PC-9 (cell line): ENCODE measurements around the gene PRAMEF10. TPM values are rescaled to one million over a fixed set of nuclear protein-coding genes. Genes with fewer than 3 reads are reported as not detected.
"Not testable (repeated sequence)": the region's sequence is repeated elsewhere in the genome, so short reads cannot be mapped to it uniquely, and the experiment has no call there.

Source experiments
- BruUV-seq: library from RNA; stranded (reverse); fragments of 400-500 nt; replicated peaks from 2 replicates; lab custom pipeline; 2021; lab: Mats Ljungman, UMichigan
- CTCF ChIA-PET: fragments of 300-600 bp; sonication (Branson Sonifier 250); formaldehyde crosslinking; loops from one replicate; lab custom pipeline; 2022; ENCODE audit warnings: antibody characterized with exemption; lab: Charles Lee
- POLR2A ChIA-PET: fragments of 300-600 bp; sonication (Branson Sonifier 250); formaldehyde crosslinking; loops from one replicate; lab custom pipeline; 2022; ENCODE audit warnings: antibody characterized with exemption; ENCODE audit not compliant: unreplicated experiment; lab: Charles Lee
- DNase-seq, 2 experiments: peaks; one replicate each; pipeline versions ENCODE4 v3.0.0 to v3.0.0-alpha.2; 2015 to 2022; ENCODE audit warnings: mixed read lengths in 1 of 2
- H2AFZ ChIP-seq: fragments of 200-600 bp; sonication (generic); 2 replicates; pipeline ENCODE4 v1.8.1; 2017; ENCODE audit warnings: antibody characterized with exemption
- H3F3A ChIP-seq: fragments of 200-600 bp; sonication (generic); 2 replicates; pipeline ENCODE4 v1.8.1; 2017; ENCODE audit warnings: antibody characterized with exemption, mild to moderate bottlenecking, low read depth; ENCODE audit not compliant: insufficient read depth
- H3K27ac ChIP-seq: fragments of 200-600 bp; sonication (generic); 2 replicates; pipeline ENCODE4 v1.6.1; 2016; ENCODE audit warnings: mixed run types
- H3K27me3 ChIP-seq: fragments of 200-600 bp; sonication (generic); 2 replicates; pipeline ENCODE4 v1.6.1; 2016; ENCODE audit warnings: low read depth, mixed run types; ENCODE audit not compliant: insufficient read depth
- H3K36me3 ChIP-seq: fragments of 200-600 bp; sonication (generic); 2 replicates; pipeline ENCODE4 v1.6.1; 2016; ENCODE audit warnings: low read depth, mixed run types
- H3K4me1 ChIP-seq: fragments of 200-600 bp; sonication (generic); replicated peaks from 2 replicates; pipeline ENCODE4 v1.6.1; 2016; ENCODE audit warnings: mixed run types; ENCODE audit not compliant: insufficient read depth
- H3K4me2 ChIP-seq: fragments of 200-600 bp; sonication (generic); 2 replicates; pipeline ENCODE4 v1.6.1; 2017; ENCODE audit warnings: mixed run types
- H3K4me3 ChIP-seq: fragments of 200-600 bp; sonication (generic); 2 replicates; pipeline ENCODE4 v1.6.1; 2016; ENCODE audit warnings: mixed run types
- H3K79me2 ChIP-seq: fragments of 200-600 bp; sonication (generic); 2 replicates; pipeline ENCODE4 v1.6.1; 2017; ENCODE audit warnings: low read depth, mixed run types
- H3K9me2 ChIP-seq: fragments of 200-600 bp; sonication (generic); 2 replicates; pipeline ENCODE4 v1.8.1; 2017; ENCODE audit warnings: mild to moderate bottlenecking; ENCODE audit not compliant: insufficient read depth
- H3K9me3 ChIP-seq: fragments of 200-600 bp; sonication (generic); 2 replicates; pipeline ENCODE4 v1.8.1; 2016; ENCODE audit warnings: low read depth; ENCODE audit not compliant: insufficient read depth
- H4K20me1 ChIP-seq: fragments of 200-600 bp; sonication (generic); 2 replicates; pipeline ENCODE4 v1.8.1; 2017; ENCODE audit not compliant: insufficient read depth
- EZH2 ChIP-seq: fragments of 200-600 bp; sonication (generic); IDR thresholded peaks from 2 replicates; pipeline ENCODE4 v1.8.0; 2017; ENCODE audit warnings: antibody characterized with exemption, low read depth
- intact Hi-C: fragments of 100-400 bp; cut with micrococcal nuclease; formaldehyde crosslinking; loops from one replicate; pipeline ENCODE4 v1.10.0; 2022; ENCODE audit not compliant: unreplicated experiment
- total RNA-seq: library from RNA; stranded (reverse); gene quantifications from 2 replicates; pipeline ENCODE4 v1.2.3, GENCODE V29; 2021
- TF ChIP-seq, protein P1 (sequence below): fragments of 200-600 bp; sonication (generic); conservative IDR thresholded peaks from 2 replicates; pipeline ENCODE4 v1.6.1; 2017; ENCODE audit warnings: mixed run types, antibody characterized with exemption, mild to moderate bottlenecking, moderate library complexity

Gene PRAMEF10
- total RNA-seq, 1 experiment from 2014 or later = not detected

DNA sequence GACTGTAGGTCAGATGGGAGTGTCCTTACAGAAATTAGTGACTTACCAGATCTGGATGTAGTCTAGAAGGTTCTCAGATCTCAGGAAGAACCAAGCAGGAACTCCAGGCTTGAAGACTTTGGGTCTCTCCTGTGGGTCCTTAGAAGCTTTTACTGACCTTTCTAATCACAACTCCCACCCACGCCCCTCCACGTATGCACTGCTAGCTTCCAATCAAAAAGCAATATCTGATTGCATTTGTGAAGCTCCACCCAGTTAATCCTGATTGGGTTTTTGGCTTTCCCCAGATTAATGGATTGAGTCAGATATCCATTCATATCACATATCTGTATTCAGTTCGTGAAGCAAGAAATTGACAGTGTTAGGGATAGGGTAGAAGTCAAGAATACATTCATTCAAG, 12.0 kb downstream of the PRAMEF10 start, which contains the start of gene PRAMEF4:
Gene PRAMEF4, minus strand, starts transcription at position 101 of the 400 bp plus-strand sequence. CDS start 2,807 bp downstream, outside the sequence.
- CTCF ChIA-PET, H3K27ac ChIP-seq, POLR2A ChIA-PET: not testable (repeated sequence)

DNA sequence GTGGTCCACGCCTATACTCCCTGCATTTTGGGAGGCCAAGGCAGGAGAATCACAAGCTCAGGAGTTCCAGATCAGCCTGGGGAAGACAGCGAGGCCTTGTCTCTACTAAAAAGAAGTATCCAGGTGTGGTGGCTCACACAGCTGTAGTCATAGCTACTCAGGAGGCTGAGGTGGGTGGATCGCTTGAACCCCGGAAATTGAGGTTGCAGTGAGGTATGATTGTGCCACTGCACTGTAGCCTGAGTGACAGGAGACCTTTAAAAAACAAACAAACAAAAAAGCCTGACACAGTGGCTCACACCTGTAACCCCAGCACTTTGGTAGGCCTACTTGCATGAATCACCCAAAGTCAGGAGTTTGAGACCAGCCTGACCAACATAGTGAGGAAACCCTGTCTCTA, 19.6 kb downstream of the PRAMEF10 start:
- H3K4me2 ChIP-seq, H3K4me3 ChIP-seq, DNase-seq, POLR2A ChIA-PET, H3K27me3 ChIP-seq, H3K9me2 ChIP-seq, H4K20me1 ChIP-seq, CTCF ChIA-PET, H3K79me2 ChIP-seq, H3K9me3 ChIP-seq, BruUV-seq, H3K36me3 ChIP-seq, H3F3A ChIP-seq, intact Hi-C loops, H2AFZ ChIP-seq, H3K27ac ChIP-seq, H3K4me1 ChIP-seq: not testable (repeated sequence)

More for the DNA sequence above, 12.0 kb downstream of the PRAMEF10 start, which contains the start of gene PRAMEF4:
- H3K9me3 ChIP-seq, H3K9me2 ChIP-seq, H3F3A ChIP-seq, DNase-seq, H4K20me1 ChIP-seq, intact Hi-C loops, H3K36me3 ChIP-seq, H3K4me2 ChIP-seq, H3K27me3 ChIP-seq, H3K4me3 ChIP-seq, H3K79me2 ChIP-seq, BruUV-seq, H3K4me1 ChIP-seq, H2AFZ ChIP-seq: not testable (repeated sequence)

DNA sequence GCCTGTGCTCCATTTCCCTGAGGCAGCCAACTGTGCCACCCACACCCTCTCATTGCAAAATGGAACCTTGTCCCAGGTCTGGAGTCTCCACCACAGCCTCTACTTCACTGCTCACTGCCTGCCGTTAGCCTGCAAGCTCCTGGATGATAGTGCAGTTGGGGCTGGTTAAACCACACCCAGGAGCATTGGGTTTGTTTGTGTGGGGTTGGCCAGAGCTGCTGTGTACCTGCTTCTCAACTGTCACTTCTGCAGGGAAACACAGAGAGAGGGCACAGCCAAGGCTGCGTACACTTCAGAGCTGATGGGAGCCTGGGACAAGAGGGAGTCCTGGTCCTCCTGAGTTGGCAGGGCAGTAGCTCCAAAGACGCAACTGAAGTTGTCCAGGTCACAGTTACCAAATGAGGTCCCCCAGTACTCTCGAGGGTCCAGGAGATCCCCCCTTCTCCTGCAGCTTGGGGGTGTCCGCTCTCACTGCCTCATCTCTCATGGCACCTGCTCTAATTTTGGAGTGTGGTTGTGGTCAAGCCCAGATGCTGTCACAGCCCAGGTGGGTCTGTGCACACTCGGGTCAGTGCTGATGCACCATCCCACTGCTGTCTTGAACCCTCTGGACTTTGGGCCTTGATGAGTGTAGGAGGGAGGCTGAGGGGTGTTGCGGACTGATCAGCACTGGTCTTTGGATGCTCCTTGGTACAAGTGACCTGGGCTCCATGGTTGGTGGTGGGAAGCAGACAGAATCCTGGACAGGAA, 34.8 kb downstream of the PRAMEF10 start:
- H3K4me1 ChIP-seq, H3K27me3 ChIP-seq, H3K9me3 ChIP-seq, H3K9me2 ChIP-seq, CTCF ChIA-PET, H3K4me2 ChIP-seq, H3K36me3 ChIP-seq, H4K20me1 ChIP-seq, POLR2A ChIA-PET, intact Hi-C loops, H3K79me2 ChIP-seq, H2AFZ ChIP-seq, DNase-seq, H3K27ac ChIP-seq, H3K4me3 ChIP-seq, BruUV-seq, H3F3A ChIP-seq: not testable (repeated sequence)

DNA sequence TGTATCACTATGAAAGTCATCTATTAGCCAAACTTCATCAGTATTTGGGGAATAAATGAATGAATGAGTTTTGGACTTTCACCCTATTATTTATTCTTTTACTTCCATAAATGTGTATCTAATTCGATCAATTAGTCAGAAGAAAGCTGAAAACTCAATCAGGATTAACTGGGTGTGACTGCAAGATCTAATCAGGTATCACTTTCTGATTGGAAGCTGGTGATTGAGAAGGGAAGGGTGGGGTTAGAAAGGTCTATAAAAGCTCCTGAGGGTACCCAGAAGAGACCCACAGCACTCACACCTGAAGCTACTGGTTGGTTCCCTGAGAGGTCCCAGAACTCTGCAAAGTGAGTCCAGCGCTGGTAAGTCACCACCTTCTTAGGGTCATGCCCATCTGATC, 41.3 kb downstream of the PRAMEF10 start, which contains the start of gene PRAMEF2:
Gene PRAMEF2, plus strand, starts transcription at position 301 of the 400 bp plus-strand sequence. CDS start 1,924 bp downstream, outside the sequence.
- H3K27me3 ChIP-seq, H3K9me3 ChIP-seq, intact Hi-C loops, DNase-seq, H3F3A ChIP-seq, H3K4me1 ChIP-seq, H3K36me3 ChIP-seq, H4K20me1 ChIP-seq, H3K79me2 ChIP-seq, BruUV-seq, POLR2A ChIA-PET, H3K4me2 ChIP-seq, H3K27ac ChIP-seq, H2AFZ ChIP-seq, H3K4me3 ChIP-seq, CTCF ChIA-PET, H3K9me2 ChIP-seq: not testable (repeated sequence)

DNA sequence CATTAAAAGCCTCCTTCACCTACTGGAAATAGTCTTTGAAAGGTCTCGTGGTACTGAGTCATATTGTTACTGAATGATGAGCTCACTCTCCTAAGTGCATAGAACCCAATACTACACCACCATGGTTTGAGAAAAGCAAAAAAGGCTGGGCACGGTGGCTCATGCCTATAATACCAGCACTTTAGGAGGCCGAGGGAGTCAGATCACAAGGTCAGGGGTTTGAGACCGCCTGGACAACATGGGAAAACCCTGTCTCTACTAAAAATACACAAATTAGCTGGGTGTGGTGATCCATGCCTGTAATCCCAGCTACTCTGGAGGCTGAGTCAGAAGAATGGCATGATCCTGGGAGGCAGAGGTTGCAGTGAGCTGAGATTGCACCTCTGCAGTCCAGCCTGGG, 46.3 kb downstream of the PRAMEF10 start:
- CTCF ChIA-PET = no interaction called here
- DNase-seq = no peak
- Histone ChIP-seq H3K27me3 (peaks cover 5% of the 10 kb centered on the region; the same call in 1 of the 2 replicates), H3K9me3 (no peaks in the 10 kb centered on the region), H3K27ac (no peak overlapping the region), H3K9me2 (no peaks in the 10 kb centered on the region), H3F3A (no peaks in the 10 kb centered on the region), H3K36me3 (no peaks in the 10 kb centered on the region), H3K79me2 (no peaks in the 10 kb centered on the region), H4K20me1 (no peaks in the 10 kb centered on the region), H3K4me1 (no peaks in the 10 kb centered on the region), H2AFZ (no peak overlapping the region), H3K4me2 (no peak overlapping the region), H3K4me3 (no peak overlapping the region)
- BruUV-seq = no TSS peak
- POLR2A ChIA-PET = no interaction called here
- intact Hi-C loops = no loop called here
- TF ChIP-seq, protein P1, sequence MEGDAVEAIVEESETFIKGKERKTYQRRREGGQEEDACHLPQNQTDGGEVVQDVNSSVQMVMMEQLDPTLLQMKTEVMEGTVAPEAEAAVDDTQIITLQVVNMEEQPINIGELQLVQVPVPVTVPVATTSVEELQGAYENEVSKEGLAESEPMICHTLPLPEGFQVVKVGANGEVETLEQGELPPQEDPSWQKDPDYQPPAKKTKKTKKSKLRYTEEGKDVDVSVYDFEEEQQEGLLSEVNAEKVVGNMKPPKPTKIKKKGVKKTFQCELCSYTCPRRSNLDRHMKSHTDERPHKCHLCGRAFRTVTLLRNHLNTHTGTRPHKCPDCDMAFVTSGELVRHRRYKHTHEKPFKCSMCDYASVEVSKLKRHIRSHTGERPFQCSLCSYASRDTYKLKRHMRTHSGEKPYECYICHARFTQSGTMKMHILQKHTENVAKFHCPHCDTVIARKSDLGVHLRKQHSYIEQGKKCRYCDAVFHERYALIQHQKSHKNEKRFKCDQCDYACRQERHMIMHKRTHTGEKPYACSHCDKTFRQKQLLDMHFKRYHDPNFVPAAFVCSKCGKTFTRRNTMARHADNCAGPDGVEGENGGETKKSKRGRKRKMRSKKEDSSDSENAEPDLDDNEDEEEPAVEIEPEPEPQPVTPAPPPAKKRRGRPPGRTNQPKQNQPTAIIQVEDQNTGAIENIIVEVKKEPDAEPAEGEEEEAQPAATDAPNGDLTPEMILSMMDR = no peak
- no peak for TF ChIP-seq EZH2

DNA sequence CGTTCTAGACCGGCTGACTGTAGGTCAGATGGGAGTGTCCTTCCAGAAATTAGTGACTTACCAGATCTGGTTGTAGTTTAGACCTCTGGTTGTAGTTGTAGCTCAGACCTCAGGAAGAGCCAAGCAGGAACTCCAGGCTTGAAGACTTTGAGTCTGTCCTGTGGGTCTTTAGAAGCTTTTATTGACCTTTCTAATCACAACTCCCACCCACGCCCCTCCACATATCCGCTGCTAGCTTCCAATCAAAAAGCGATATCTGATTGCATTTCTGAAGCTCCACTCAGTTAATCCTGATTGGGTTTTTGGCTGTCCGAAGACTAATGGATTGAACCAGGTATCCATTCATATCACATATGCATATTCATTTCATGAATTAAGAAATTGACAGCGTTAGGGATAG, 49.5 kb downstream of the PRAMEF10 start, which contains the start of gene HNRNPCL1:
Gene HNRNPCL1, minus strand, starts transcription at position 101 of the 400 bp plus-strand sequence. CDS start 431 bp downstream, outside the sequence.
- H3K4me2 ChIP-seq, BruUV-seq, H3K9me2 ChIP-seq, H3K4me1 ChIP-seq, H3K36me3 ChIP-seq, H2AFZ ChIP-seq, H3F3A ChIP-seq, DNase-seq, H3K79me2 ChIP-seq, H3K9me3 ChIP-seq, POLR2A ChIA-PET, CTCF ChIA-PET, H3K27me3 ChIP-seq, H3K27ac ChIP-seq, H3K4me3 ChIP-seq, intact Hi-C loops, H4K20me1 ChIP-seq: not testable (repeated sequence)
